ENCODE results near the gene SLC25A46. TPM values are rescaled to one million over a fixed set of nuclear protein-coding genes. Genes with fewer than 3 reads are reported as not detected.
"Not testable (repeated sequence)": the region's sequence is repeated elsewhere in the genome, so short reads cannot be mapped to it uniquely, and the experiment has no call there.

SLC25A46 gene
- 48.0 TPM for total RNA-seq
- long read RNA-seq, transcript SLC25A46-201 (8 exons, 2,385 nt) = major isoform, 57 of 68 reads
- long read RNA-seq, partial matches to known transcripts = 0 of 68 reads
- long read RNA-seq, other reads (novel, unspliced or antisense) = 11 of 68 reads

- intact Hi-C loops (cut with DNase I) = loop anchor here (5.0 kb wide), 1 partner anchor 353 kb away; the partner anchor contains the start of gene WDR36
- peak; percentile 91 for DNase-seq (ENCODE audit: low spot score)
Measured at GRCh38 chr5:110738812-110739651, at the start of gene SLC25A46. SLC25A46 (plus strand) TSS chr5:110739007; CDS start chr5:110739120, 113 bp downstream.

GRCh38 chr5:110690587-110690986 is 48.2 kb upstream of the SLC25A46 start:
- intact Hi-C loops (cut with DNase I); DNase-seq (ENCODE audit: low spot score): not testable (repeated sequence)

GRCh38 chr5:110692669-110693068 is 46.1 kb upstream of the SLC25A46 start:
- intact Hi-C loops (cut with DNase I); DNase-seq (ENCODE audit: low spot score): not testable (repeated sequence)

- intact Hi-C loops (cut with DNase I) = no loop called here
Measured at GRCh38 chr5:110702300-110702699, 36.5 kb upstream of the SLC25A46 start.

GRCh38 chr5:110702704-110703103 is 36.1 kb upstream of the SLC25A46 start:
- intact Hi-C loops (cut with DNase I) = no loop called here
- no peak for DNase-seq (ENCODE audit: low spot score)

More at GRCh38 chr5:110702300-110702699, 36.5 kb upstream of the SLC25A46 start:
- no peak for DNase-seq (ENCODE audit: low spot score)

- intact Hi-C loops (cut with DNase I) = no loop called here
- no peak for DNase-seq (ENCODE audit: low spot score)
Measured at GRCh38 chr5:110703481-110703880, 35.3 kb upstream of the SLC25A46 start.

- DNase-seq (ENCODE audit: low spot score) = no peak
- intact Hi-C loops (cut with DNase I) = no loop called here
Measured at GRCh38 chr5:110705349-110705748, 33.5 kb upstream of the SLC25A46 start.

GRCh38 chr5:110707260-110707844 is 31.5 kb upstream of the SLC25A46 start:
- intact Hi-C loops (cut with DNase I) = no loop called here
- no peak for DNase-seq (ENCODE audit: low spot score)

- no peak for DNase-seq (ENCODE audit: low spot score)
- intact Hi-C loops (cut with DNase I) = no loop called here
Measured at GRCh38 chr5:110716247-110717245, 22.3 kb upstream of the SLC25A46 start.

- DNase-seq (ENCODE audit: low spot score) = no peak
- intact Hi-C loops (cut with DNase I) = no loop called here
Measured at GRCh38 chr5:110718311-110718710, 20.5 kb upstream of the SLC25A46 start.

- intact Hi-C loops (cut with DNase I) = no loop called here
- DNase-seq (ENCODE audit: low spot score) = peak; percentile 81
Measured at GRCh38 chr5:110726249-110727024, 12.4 kb upstream of the SLC25A46 start, which contains the start of gene TMEM232. TMEM232 (minus strand) TSS chr5:110726671; CDS start chr5:110667352, 59,319 bp downstream.

- no peak for DNase-seq (ENCODE audit: low spot score)
- intact Hi-C loops (cut with DNase I) = no loop called here
Measured at GRCh38 chr5:110727025-110727314, 11.8 kb upstream of the SLC25A46 start.

- DNase-seq (ENCODE audit: low spot score); intact Hi-C loops (cut with DNase I): not testable (repeated sequence)
Measured at GRCh38 chr5:110731499-110731898, 7.3 kb upstream of the SLC25A46 start.

GRCh38 chr5:110734101-110734500 is 4.7 kb upstream of the SLC25A46 start:
- no peak for DNase-seq (ENCODE audit: low spot score)

GRCh38 chr5:110735556-110735955 is 3.3 kb upstream of the SLC25A46 start:
- no peak for DNase-seq (ENCODE audit: low spot score)
- intact Hi-C loops (cut with DNase I) = loop anchor here (5.0 kb wide), 1 partner anchor 357 kb away; the partner anchor contains the start of gene WDR36

More at GRCh38 chr5:110734101-110734500, 4.7 kb upstream of the SLC25A46 start:
- intact Hi-C loops (cut with DNase I) = no loop called here

- no peak for DNase-seq (ENCODE audit: low spot score)
- intact Hi-C loops (cut with DNase I) = loop anchor here (5.0 kb wide), 1 partner anchor 356 kb away; the partner anchor contains the start of gene WDR36
Measured at GRCh38 chr5:110736753-110737152, 2.1 kb upstream of the SLC25A46 start.

- DNase-seq (ENCODE audit: low spot score) = no peak
- intact Hi-C loops (cut with DNase I) = loop anchor here (5.0 kb wide), 1 partner anchor 354 kb away; the partner anchor contains the start of gene WDR36
Measured at GRCh38 chr5:110738503-110738811, 350 bp upstream of the SLC25A46 start.

GRCh38 chr5:110751902-110752762 is 13.3 kb downstream of the SLC25A46 start:
- intact Hi-C loops (cut with DNase I) = no loop called here

More at GRCh38 chr5:110751902-110752762, 13.3 kb downstream of the SLC25A46 start:
- no peak for DNase-seq (ENCODE audit: low spot score)

Data from cardiac septum (tissue), 1 donor.